Measurements from ENCODE around the gene ALOX5. TPM values are rescaled to one million over a fixed set of nuclear protein-coding genes. Genes with fewer than 3 reads are reported as not detected.
"Not testable (repeated sequence)": the region's sequence is repeated elsewhere in the genome, so short reads cannot be mapped to it uniquely, and the experiment has no call there.

ALOX5 gene
- total RNA-seq, 6 donors from 2014 or later, result 113 to 686 (median 280) TPM

GRCh38 chr10:45404770-45405120 lies 30.7 kb downstream of the ALOX5 start:
- 47 to 50% methylated on average over 4 of the region's 4 CpGs for WGBS, 2 donors
- ATAC-seq (ENCODE audit: low FRiP score in 2 of 2) (no peak), DNase-seq (no peak)
- TF ChIP-seq EP300 (IDR thresholded peaks at IDR 0.05) (no peak), CTCF (IDR thresholded peaks at IDR 0.05) (no peak), POLR2A (IDR thresholded peaks at IDR 0.05) (no peak), POLR2AphosphoS5 (IDR thresholded peaks at IDR 0.05) (no peak)
- H3K36me3 ChIP-seq, result no peaks in the 10 kb centered on the region
- H3K27me3 ChIP-seq, result no peaks in the 10 kb centered on the region
- H3K9me3 ChIP-seq, result no peaks in the 10 kb centered on the region
- H3K27ac ChIP-seq, result peak overlapping the region in 2 of 4 donors; percentile 16 to 67
- H3K4me3 ChIP-seq, result no peak overlapping the region
- peaks cover 0 to 3% (median 0%) of the 10 kb centered on the region in 4 donors for H3K4me1 ChIP-seq

GRCh38 chr10:45407542-45407941 lies 33.5 kb downstream of the ALOX5 start:
- H3K27ac ChIP-seq, result no peak overlapping the region
- TF ChIP-seq CTCF (IDR thresholded peaks at IDR 0.05), result no peak
- no peak for TF ChIP-seq POLR2A (IDR thresholded peaks at IDR 0.05)
- TF ChIP-seq POLR2AphosphoS5 (IDR thresholded peaks at IDR 0.05), result no peak
- no peak for TF ChIP-seq EP300 (IDR thresholded peaks at IDR 0.05)
- 67 to 79% methylated on average over 2 of the region's 2 CpGs for WGBS, 2 donors
- no peak overlapping the region for H3K4me3 ChIP-seq
- H3K36me3 ChIP-seq, result no peaks in the 10 kb centered on the region
- ATAC-seq (ENCODE audit: low FRiP score in 2 of 2) (no peak), DNase-seq (no peak)
- no peaks in the 10 kb centered on the region for H3K27me3 ChIP-seq
- H3K4me1 ChIP-seq, result peaks cover 0 to 3% (median 0%) of the 10 kb centered on the region in 4 donors
- no peaks in the 10 kb centered on the region for H3K9me3 ChIP-seq

GRCh38 chr10:45408421-45409319 lies 34.7 kb downstream of the ALOX5 start:
- TF ChIP-seq POLR2A (IDR thresholded peaks at IDR 0.05), result no peak
- DNase-seq, result no peak
- Histone ChIP-seq H3K9me3 (no peaks in the 10 kb centered on the region), H3K4me1 (peaks cover 0 to 3% (median 0%) of the 10 kb centered on the region in 4 donors), H3K27me3 (no peaks in the 10 kb centered on the region), H3K36me3 (no peaks in the 10 kb centered on the region), H3K27ac (no peak overlapping the region), H3K4me3 (no peak overlapping the region)
- WGBS, 2 donors, result 60 to 64% methylated on average over 5 of the region's 5 CpGs
- peak in 1 of 2 donors; percentile 59 for ATAC-seq (ENCODE audit: low FRiP score in 2 of 2)

GRCh38 chr10:45409347-45409746 lies 35.3 kb downstream of the ALOX5 start:
- H3K4me1 ChIP-seq; H3K4me3 ChIP-seq; H3K27ac ChIP-seq; DNase-seq; H3K9me3 ChIP-seq; ATAC-seq (ENCODE audit: low FRiP score in 2 of 2); H3K36me3 ChIP-seq; H3K27me3 ChIP-seq: not testable (repeated sequence)

- Histone ChIP-seq H3K27me3 (no peaks in the 10 kb centered on the region), H3K36me3 (no peaks in the 10 kb centered on the region), H3K9me3 (no peaks in the 10 kb centered on the region), H3K4me3 (no peak overlapping the region), H3K27ac (no peak overlapping the region), H3K4me1 (peaks cover 0 to 3% (median 0%) of the 10 kb centered on the region in 4 donors)
- WGBS, 2 donors, result 60 to 61% methylated on average over 1 of the region's 1 CpG
- DNase-seq (no peak), ATAC-seq (ENCODE audit: low FRiP score in 2 of 2) (no peak)
- no peak for TF ChIP-seq POLR2A (IDR thresholded peaks at IDR 0.05)
- no peak for TF ChIP-seq EP300 (IDR thresholded peaks at IDR 0.05)
- no peak for TF ChIP-seq CTCF (IDR thresholded peaks at IDR 0.05)
- TF ChIP-seq POLR2AphosphoS5 (IDR thresholded peaks at IDR 0.05), result no peak
These were observed 35.8 kb downstream of the ALOX5 start for GRCh38 chr10:45409782-45410181.

GRCh38 chr10:45410489-45410806 lies 36.4 kb downstream of the ALOX5 start:
- 69 to 77% methylated on average over 2 of the region's 2 CpGs for WGBS, 2 donors

More at GRCh38 chr10:45410489-45410806, 36.4 kb downstream of the ALOX5 start:
- no peak overlapping the region for H3K4me3 ChIP-seq
- H3K36me3 ChIP-seq, result no peaks in the 10 kb centered on the region
- TF ChIP-seq POLR2AphosphoS5 (IDR thresholded peaks at IDR 0.05), result no peak
- no peak for TF ChIP-seq CTCF (IDR thresholded peaks at IDR 0.05)
- TF ChIP-seq POLR2A (IDR thresholded peaks at IDR 0.05), result no peak
- TF ChIP-seq EP300 (IDR thresholded peaks at IDR 0.05), result no peak
- H3K4me1 ChIP-seq, result peaks cover 0 to 3% (median 0%) of the 10 kb centered on the region in 4 donors
- DNase-seq, result no peak
- no peak for ATAC-seq (ENCODE audit: low FRiP score in 2 of 2)
- no peak overlapping the region for H3K27ac ChIP-seq
- no peaks in the 10 kb centered on the region for H3K27me3 ChIP-seq
- no peaks in the 10 kb centered on the region for H3K9me3 ChIP-seq

Data from upper lobe of left lung (tissue), 6 donors.